Activated CD4-positive, alpha-beta T cell treated with anti-CD3 and anti-CD28 coated beads, Interleukin-2, amount 50 U/mL, for 24 hours (primary cell): ENCODE measurements around the gene SMYD4.

Experiments
- DNase-seq, 2 donors: peaks; one replicate each; pipeline ENCODE4 v3.0.0-alpha.2; 2020; ENCODE audit warnings: low read depth in 1 of 2, low spot score in 1 of 2

Gene SMYD4

DNA sequence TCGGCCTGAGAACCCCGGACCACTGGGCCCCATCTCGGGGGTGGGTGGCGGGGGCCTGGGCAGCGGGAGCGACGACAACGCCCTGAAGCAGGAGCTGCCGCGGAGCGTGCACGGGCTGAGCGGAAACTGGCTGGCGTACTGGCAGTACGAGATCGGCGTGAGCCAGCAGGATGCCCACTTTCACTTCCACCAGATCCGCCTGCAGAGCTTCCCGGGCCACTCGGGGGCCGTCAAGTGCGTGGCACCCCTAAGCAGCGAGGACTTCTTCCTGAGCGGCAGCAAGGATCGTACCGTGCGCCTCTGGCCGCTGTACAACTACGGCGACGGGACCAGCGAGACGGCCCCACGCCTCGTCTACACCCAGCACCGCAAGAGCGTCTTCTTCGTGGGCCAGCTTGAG lies 95.9 kb downstream of the SMYD4 start:
- DNase-seq = no peak

DNA sequence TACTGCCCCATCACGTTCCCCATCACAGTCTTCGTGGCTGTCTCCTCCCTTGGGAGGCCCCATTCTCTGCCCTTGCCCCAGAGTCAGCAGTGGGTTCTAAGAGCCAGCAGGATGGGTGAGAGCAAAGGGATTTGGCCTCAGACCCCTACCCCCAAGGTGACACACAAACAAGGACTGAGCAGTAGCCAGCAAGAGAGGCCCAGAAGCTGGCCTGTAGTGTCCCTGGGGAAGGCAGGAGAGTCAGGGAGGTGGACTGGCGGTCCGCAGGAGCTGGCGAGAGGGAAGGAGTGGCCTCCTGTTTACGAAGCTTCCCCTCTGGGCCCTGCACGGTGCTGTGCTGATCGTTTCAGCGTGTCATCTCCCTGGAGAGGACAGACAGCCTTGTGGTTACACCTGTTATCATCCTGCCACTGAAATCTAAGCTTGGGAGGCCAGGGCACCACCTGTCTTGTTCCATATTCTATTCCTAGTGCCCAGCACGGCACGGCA lies 96.8 kb downstream of the SMYD4 start:
- DNase-seq = no peak

DNA sequence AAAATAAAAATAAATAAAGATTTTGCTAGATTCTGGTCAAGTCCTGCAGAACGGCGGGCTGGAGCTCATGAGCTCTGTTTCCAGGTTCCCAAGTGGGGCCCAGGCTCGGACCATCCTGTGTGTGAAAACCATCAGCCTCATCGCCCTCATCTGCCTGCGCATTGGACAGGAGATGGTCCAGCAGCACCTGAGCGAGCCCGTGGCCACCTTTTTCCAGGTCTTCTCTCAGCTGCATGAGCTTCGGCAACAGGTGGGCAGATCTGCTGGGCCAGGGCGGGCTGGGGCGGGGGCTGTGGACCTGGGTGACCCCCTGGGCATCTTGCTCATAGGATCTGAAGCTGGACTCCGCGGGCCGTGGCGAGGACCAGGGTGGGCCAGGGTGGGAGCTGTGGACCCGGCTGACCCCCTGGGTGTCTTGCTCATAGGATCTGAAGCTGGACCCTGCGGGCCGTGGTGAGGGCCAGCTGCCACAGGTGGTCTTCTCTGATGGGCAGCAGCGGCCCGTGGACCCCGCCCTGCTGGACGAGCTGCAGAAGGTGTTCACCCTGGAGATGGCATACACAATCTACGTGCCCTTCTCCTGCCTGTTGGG lies 97.4 kb downstream of the SMYD4 start:
- no peak for DNase-seq

DNA sequence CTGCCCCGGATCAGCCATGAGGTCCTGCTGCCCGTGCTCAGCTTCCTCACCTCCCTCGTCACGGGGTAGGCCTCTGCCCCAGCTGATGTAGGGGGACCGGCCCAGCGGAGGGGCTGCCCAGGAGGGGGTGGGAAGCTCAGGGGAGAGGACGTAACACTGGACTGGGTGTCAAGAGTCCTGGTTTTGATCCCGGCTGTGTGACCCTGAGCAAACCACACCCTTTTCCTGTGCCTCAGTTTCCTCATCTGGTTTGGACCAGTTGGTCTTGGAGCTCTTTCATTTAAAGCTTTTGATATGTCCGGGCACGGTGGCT lies 98.6 kb downstream of the SMYD4 start:
- no peak for DNase-seq

DNA sequence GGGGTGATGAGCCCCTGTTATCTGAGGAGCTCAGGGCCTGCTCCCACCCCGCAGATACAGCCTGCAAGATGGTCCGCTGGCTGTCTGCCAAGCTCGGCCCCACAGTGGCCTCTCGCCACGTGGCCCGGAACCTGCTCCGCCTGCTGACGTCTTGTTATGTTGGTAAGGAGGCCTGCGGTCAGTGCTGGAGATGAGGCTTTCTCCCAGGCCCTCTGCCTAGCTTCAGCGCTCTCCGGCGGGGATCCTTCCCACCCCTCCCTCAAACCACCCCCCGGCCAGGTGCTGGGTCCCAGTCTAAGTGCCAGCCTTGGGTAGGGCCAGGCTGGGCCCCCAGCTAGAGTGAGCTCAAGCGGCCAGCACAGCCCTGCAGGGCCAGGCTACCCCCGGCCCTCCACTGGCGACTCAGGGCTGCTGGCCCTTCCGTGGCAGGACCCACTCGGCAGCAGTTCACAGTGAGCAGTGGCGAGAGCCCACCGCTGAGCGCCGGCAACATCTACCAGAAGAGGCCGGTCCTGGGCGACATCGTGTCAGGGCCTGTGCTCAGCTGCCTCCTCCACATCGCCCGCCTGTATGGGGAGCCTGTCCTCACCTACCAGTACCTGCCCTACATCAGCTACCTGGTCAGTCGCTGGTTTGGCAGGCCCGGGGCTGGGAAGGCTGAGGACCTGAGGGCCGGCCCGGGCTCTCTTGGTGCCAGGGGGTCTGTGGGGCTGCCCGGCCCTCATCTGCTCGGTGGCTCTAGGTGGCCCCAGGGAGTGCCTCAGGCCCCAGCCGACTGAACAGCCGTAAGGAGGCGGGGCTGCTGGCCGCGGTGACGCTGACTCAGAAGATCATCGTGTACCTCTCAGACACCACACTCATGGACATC lies 99.1 kb downstream of the SMYD4 start:
- DNase-seq = no peak

DNA sequence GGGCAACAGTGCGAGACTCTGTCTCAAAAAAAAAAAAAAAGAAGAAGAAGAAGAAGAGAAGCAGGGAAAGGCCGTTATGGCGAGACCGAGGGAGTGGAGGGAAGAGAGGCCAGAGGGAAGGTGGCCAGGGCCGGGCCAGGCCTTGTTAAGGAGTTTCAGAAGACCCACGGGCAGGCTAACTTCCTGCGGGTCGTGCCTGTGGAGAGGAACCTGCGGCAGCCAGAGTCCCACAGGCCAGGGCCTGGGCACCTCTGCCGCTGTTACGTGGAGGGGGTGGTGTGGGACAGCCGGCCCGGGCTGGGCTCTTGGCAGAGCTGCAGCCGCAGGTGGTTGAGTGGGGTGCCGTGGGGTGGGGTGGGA lies 99.8 kb downstream of the SMYD4 start:
- no peak for DNase-seq
